GM12872 (cell line): ENCODE measurements around the gene PPM1K.

Experiments
- TF ChIP-seq, protein P1 (sequence below): IDR thresholded peaks from 3 replicates; pipeline ENCODE4 v1.5.1; 2011; ENCODE audit warnings: low read depth, mild to moderate bottlenecking, low read length, moderate library complexity; ENCODE audit not compliant: insufficient read depth

PPM1K gene

DNA sequence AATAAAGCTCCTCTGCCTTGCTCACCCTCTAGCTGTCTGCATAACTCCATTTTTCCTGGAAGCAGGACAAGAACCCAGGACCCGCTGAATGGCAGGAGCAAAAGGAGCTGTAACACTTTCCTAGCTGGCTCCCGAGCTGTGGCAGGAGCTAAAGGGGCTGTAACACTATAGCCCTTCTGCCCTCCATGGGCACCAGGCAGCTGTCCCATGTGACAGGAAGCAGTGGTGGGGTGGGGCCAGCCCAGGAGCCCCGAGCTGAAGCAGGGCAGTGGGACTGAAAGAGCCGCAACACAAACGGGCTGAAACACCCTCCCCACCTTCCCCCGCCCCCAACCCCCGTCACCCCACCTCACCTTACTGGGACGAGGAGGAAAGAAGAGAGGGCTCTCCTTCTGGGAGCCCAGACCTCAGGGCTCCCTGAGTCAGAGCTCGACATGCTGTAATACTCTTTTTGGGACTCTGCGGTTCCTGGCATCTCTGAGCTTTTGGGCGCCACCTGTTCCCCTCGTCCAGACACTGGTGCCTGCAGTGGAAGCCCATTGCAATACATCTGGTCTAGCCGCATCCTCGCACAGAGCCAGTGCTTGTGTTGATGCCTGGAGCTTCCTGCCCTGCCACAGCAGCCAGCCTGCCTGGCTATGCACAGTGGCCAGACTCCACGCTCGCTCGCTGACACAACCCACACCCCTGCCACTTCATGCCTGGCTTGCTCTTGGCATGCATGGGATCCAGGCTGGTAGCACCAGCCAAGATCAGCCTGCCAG is 39.4 kb downstream of the PPM1K start:
- TF ChIP-seq, protein P1, sequence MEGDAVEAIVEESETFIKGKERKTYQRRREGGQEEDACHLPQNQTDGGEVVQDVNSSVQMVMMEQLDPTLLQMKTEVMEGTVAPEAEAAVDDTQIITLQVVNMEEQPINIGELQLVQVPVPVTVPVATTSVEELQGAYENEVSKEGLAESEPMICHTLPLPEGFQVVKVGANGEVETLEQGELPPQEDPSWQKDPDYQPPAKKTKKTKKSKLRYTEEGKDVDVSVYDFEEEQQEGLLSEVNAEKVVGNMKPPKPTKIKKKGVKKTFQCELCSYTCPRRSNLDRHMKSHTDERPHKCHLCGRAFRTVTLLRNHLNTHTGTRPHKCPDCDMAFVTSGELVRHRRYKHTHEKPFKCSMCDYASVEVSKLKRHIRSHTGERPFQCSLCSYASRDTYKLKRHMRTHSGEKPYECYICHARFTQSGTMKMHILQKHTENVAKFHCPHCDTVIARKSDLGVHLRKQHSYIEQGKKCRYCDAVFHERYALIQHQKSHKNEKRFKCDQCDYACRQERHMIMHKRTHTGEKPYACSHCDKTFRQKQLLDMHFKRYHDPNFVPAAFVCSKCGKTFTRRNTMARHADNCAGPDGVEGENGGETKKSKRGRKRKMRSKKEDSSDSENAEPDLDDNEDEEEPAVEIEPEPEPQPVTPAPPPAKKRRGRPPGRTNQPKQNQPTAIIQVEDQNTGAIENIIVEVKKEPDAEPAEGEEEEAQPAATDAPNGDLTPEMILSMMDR: no peak

- TF ChIP-seq, protein P1: no peak
These were observed 40.3 kb downstream of the PPM1K start for GRCh38 chr4:88244056-88244455.

GRCh38 chr4:88242144-88242543 is 42.2 kb downstream of the PPM1K start:
- TF ChIP-seq, protein P1: no peak

DNA sequence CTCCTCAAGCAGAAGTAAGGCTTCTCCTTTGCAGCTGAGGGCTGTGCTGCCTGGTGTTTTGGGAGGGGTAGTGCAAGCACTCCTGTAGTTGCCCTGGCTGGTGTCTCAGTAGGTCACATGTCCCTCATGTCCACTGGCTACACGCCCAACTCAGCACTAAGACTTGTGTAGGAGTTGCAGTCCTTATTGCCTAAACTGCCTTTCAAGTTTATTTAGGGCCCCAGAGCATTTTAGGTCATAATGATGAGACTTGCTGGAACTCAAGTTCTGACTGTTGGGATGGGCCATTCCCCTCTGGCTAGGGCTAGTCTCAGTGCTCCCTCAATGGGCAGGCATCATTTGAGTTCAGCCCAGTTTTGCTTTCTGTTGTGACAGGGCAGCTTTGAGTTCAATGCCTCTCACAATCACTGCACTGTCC is 44.1 kb downstream of the PPM1K start:
- TF ChIP-seq, protein P1: no peak

- TF ChIP-seq, protein P1: no peak
These were observed 53.2 kb downstream of the PPM1K start for GRCh38 chr4:88230969-88231771.

- TF ChIP-seq, protein P1: no peak
These were observed 53.9 kb downstream of the PPM1K start for GRCh38 chr4:88230461-88230891.

- TF ChIP-seq, protein P1: no peak
These were observed 56.6 kb downstream of the PPM1K start for GRCh38 chr4:88227734-88228133.
